H7 (cell line): ENCODE results near the gene MSH5. TPM values are rescaled to one million over a fixed set of nuclear protein-coding genes. Genes with fewer than 3 reads are reported as not detected.
A peak's percentile ranks its signal among the peaks of the same experiment; 100 is the strongest.

ENCODE experiments used
- DNase-seq: peaks from one replicate; pipeline ENCODE4 v3.0.0; 2012
- H3K27me3 ChIP-seq: 2 replicates; pipeline ENCODE4 v1.6.0; 2011; ENCODE audit warnings: mild to moderate bottlenecking, low read length; ENCODE audit not compliant: control insufficient read depth, insufficient read depth
- H3K36me3 ChIP-seq: replicated peaks from 2 replicates; pipeline ENCODE4 v1.5.1; 2011; ENCODE audit warnings: low read length; ENCODE audit not compliant: control insufficient read depth, insufficient read depth
- H3K4me3 ChIP-seq: 2 replicates; pipeline ENCODE4 v1.5.1; 2011; ENCODE audit warnings: low read depth, mild to moderate bottlenecking, control low read depth, low read length, moderate library complexity; ENCODE audit not compliant: insufficient read depth
- total RNA-seq: library from RNA; depleted of rRNA; stranded (reverse); fragments of >200 nt; shearing (Covaris generic); gene quantifications from 2 replicates; pipeline ENCODE4 v1.2.3, GENCODE V29; 2014

MSH5 gene
- total RNA-seq, 1 experiment from 2014 or later = 19.5 TPM

DNA sequence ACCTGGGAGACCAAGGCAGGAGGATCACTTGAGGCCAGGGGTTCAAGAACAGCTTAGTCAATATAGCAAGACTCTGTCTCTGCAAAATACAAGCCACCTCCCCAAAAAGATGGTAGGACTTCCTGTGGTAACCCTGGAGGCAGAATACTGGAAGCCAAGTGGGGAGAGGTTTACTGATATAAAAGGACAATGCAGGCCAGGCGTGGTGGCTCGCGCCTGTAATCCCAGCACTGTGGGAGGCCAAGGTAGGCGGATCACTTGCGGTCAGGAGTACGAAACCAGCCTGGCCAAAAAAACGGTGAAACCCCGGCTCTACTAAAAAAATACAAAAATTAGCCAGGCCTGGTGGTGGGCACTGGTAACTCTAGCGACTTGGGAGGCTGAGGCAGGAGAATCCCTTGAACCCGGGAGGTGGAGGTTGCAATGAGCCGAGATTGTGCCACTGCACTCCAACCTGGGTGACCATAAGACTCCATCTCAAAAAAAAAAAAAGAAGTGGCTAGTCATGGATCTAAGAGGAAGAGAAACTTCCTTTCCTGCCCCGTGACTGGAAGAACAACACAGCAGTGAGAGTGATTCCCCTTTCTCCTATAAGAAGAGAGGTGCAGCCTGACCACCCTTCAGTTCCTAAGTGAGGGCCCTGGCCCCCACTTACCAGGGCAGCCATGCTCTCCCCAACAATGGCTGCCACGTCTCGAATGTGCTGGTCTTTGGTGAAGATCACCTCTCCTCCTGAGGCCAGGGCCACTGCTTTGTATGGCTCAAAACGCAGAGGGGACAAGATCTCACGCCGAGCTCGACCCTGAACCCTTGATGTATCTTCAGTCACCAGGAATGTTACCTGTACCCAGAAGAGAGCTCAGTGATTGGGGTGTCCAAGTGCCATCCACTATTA is 28.8 kb downstream of the MSH5 start:
- Histone ChIP-seq H3K4me3 (no peak overlapping the region), H3K36me3 (peaks cover 3% of the 10 kb centered on the region), H3K27me3 (no peaks in the 10 kb centered on the region; the same call in 1 of the 2 replicates)
- peak; percentile 17 for DNase-seq

DNA sequence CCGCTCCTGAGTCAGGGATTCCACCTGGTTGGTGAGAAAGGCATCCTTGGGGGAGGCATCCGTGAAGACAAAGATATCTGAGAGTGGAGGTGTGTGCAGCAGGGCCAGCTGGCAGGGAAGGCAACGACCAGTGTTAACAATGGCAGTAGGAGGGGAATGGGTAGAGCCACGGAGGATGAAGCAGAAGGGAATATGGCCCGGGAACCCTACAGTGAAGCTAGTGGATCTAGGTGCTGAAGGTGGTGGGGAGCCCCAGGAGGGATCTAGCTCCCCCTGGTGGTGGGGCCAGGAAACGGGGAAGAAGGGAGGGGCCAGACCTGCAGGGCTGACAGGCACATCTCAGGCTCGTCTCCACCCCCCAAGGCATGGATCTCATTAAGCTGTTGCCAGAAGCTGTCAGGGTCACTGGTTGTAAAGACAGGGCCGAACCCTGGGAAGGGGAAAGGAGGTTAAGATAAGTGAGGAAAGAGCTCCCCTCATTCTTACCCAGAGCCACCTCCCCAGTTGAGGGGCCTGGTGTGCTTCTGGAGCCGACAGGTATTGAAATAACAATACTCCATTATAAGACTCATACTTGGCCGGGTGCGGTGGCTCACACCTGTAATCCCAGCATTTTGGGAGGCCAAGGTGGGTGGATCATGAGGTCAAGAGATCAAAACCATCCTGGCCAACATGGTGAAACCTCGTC is 30.0 kb downstream of the MSH5 start:
- DNase-seq = peak; percentile 98

DNA sequence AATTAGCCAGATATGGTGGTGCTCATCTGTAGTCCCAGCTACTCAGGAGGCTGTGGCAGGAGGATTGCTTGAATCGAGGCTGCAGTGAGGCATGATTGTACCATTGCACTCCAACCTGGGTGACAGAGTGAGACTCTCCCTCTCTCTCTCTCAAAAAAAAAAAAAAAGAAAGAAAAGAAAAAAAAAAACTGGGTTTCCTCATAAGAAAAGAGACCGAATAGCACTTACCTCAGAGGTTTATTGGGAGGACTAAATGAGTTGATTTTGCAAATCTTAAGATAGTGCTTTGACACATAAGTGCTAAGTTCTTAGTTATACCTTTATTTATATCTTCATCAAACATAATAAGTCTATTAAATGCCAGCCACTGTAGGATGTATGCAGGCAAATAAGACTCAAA is 31.1 kb downstream of the MSH5 start:
- Histone ChIP-seq H3K27me3 (no peaks in the 10 kb centered on the region; the same call in 1 of the 2 replicates), H3K4me3 (no peak overlapping the region), H3K36me3 (no peaks in the 10 kb centered on the region)
- peak; percentile 15 for DNase-seq

More for the DNA sequence above, 30.0 kb downstream of the MSH5 start:
- H3K27me3 ChIP-seq = no peaks in the 10 kb centered on the region; the same call in 1 of the 2 replicates
- H3K4me3 ChIP-seq = no peak overlapping the region
- H3K36me3 ChIP-seq = no peaks in the 10 kb centered on the region

DNA sequence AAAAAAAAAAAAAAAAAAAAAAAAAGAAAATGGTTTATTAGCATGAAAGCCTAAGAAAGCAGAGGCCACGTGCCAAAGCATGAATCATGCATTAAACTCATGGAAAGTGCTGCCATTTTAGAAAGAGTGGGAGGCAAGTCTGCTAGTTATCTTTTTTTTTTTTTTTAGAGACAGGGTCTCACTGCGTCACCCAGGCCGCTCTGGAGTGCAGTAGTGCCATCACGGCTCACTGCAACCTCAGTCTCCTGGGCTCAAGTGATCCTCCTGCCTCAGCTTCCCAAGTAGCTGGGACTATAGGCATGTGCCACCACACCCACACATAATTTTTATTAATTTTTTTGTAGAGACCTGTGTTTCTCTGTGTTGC is 32.2 kb downstream of the MSH5 start:
- peak; percentile 6 for DNase-seq
- Histone ChIP-seq H3K36me3 (no peaks in the 10 kb centered on the region), H3K27me3 (no peaks in the 10 kb centered on the region), H3K4me3 (no peak overlapping the region)

DNA sequence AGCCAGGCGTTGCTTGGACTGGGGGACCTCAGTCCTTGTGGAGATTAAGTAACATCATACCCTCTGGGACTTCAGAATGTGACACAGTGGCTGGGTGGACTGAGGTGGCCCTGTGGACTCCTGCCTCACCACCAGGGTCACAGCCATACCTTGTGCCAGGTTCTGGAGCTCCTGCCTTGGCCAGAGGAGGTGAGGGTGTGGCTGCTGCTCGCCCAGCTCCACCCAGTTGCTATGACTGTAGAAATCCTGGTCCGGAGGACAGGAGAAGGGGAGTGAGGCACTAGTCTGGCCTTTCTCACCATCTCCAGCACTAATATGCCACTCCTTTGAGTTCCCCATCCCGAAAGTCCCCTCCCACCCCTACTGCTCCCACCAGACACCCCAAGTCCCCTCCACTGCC is 35.4 kb downstream of the MSH5 start:
- H3K36me3 ChIP-seq = peaks cover 4% of the 10 kb centered on the region
- DNase-seq = no peak
- H3K4me3 ChIP-seq = no peak overlapping the region
- no peaks in the 10 kb centered on the region for H3K27me3 ChIP-seq

DNA sequence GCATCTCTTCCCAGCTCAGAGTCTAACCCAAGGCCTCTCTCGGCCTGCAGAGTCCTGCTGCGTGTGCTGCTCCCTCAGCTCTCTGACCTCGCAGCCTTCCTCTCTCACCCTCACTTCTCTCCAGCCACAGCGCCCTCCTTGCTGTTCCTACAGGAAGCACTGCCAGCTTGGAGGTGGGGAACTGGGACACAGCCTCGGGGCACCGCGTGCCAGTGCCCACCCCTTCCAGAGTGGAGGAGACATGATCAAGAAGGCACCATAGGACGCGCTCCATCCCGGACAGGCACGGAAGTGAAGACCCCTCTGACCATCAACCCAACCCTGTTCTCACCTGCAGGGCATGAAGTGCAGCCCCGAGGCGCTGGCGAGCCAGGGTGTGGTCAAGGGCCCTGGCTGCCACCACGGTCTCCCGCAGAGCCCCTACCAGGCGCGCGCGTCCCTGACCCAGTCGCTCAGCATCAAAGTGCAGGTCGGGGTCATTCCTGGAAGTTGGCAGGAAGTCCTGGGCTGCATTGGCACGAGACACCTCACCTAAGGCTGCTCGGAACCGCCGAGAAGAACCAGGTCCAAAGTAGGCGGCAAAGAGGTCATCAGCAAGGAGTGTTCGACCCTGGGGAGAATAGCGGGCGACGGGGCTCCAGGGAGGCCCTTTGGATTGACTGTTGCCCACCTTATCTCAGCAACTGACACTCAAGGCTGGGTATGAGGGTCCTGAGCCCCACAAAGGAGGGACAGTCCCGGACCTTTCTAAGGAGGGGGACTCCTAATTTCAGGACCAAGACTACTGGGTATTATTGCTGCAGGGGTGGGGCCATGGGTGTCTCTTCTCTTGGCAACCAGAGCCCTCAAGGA is 36.1 kb downstream of the MSH5 start:
- H3K4me3 ChIP-seq = no peak overlapping the region
- DNase-seq = peak; percentile 43

DNA sequence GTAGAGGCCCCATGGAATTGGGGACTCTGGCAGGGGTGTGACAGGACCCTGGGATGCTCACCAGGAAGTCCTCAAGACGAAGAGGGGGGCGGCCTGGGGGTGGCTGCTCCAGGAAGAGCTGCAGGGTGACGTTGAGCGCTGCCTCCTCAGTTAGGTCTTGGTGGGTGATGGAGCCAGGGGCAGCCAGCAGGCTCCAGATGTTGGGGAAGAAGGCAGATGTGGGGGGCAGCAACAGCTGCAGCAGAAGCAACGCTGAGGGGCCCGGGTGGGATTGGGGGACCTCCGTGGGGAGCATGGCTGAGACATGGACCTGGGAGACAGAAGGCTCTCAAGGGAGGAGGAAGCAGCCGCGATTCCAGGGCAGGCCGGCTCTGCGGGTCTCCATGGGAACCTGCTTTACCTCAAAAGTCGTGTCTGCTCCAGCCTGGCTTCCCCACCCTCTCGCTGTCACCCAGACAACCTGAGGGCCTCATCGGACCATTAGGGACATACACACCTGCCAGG is 36.7 kb downstream of the MSH5 start:
- Histone ChIP-seq H3K36me3 (peaks cover 13% of the 10 kb centered on the region), H3K27me3 (no peaks in the 10 kb centered on the region), H3K4me3 (no peak overlapping the region)
- DNase-seq = peak; percentile 74

More for the DNA sequence above, 36.1 kb downstream of the MSH5 start:
- H3K27me3 ChIP-seq = no peaks in the 10 kb centered on the region
- H3K36me3 ChIP-seq = peaks cover 11% of the 10 kb centered on the region

DNA sequence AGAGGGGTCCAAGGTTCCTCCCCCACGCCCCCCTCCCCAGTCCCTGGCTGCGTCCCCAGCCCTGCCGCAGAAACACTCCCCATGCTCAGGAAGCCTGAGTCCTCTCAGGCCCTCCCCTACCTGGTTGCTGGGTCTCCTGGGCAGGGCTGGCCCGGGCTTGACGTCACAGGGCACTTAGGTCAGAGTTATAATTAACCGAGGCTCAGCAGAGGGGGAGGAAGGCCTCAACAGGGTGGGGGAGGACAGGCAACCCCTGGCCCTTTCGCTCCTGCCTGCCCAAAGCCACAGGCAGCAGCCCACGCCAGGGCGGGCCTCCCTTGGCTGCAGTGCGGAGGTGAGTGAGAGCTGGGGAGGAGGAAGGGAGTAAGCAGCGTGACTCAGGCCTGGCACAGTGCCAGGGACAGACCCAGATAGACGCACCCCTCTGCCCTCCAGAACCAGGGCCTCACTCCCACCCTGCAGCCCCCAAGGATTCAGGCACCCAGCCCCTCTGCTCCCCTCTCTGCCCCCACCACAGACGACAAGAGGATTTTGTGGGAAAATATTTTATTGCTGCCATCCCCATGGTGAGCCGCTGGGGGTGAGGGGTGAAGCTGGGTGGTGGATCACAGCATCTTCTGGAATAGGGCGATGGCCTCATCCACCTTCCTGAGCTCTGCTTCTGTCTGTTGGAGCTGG is 37.3 kb downstream of the MSH5 start, which contains the start of gene VWA7:
Gene VWA7 (minus strand): TSS at position 340 of the 678 bp plus-strand sequence. CDS start 549 bp downstream, outside the sequence.
- H3K27me3 ChIP-seq = no peaks in the 10 kb centered on the region
- peaks cover 13% of the 10 kb centered on the region for H3K36me3 ChIP-seq
- no peak within 1 kb of the TSS for H3K4me3 ChIP-seq

DNA sequence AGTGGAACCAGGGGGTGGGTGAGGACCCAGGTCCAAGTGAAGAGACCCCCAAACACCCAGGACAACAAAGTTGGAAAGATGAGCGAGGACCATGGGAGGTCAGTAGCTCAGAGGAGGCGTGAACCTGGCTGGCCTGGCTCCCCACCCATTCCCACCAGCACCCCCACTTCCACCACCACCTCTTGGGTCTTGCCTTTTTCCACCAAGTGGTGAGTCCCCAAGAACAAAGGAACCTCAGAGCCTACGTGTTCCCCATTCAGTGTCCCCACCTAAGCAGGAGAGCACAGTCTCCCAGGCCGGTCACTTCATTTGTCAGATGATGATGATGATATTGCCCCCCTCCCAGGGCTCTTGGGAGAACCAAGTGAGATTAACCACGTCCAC is 37.9 kb downstream of the MSH5 start:
- peak; percentile 25 for DNase-seq
- Histone ChIP-seq H3K4me3 (no peak overlapping the region), H3K36me3 (peaks cover 13% of the 10 kb centered on the region), H3K27me3 (no peaks in the 10 kb centered on the region)

More for the DNA sequence above, 37.3 kb downstream of the MSH5 start, which contains the start of gene VWA7:
- peak; percentile 84 for DNase-seq

DNA sequence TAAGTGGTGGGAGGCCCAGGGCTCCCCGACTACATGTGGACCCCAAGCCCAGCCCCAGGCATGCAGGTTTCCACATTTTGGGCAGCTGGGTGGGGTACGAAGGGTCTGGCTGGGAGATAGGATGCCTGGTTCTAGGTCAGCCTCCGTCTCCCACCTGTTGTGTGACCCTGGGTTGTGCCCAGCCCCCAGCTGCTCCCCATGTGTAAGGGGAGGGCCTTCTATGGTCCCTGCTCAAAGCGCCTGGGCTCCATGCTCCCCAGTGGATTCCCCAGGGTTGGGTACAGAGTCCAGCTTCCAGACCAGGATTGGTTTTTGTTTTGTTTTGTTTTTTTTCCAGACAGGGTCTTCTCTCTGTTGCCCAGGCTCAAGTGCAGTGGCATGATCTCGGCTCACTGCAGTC is 38.4 kb downstream of the MSH5 start:
- Histone ChIP-seq H3K36me3 (peaks cover 13% of the 10 kb centered on the region), H3K4me3 (no peak overlapping the region), H3K27me3 (no peaks in the 10 kb centered on the region)
- no peak for DNase-seq

DNA sequence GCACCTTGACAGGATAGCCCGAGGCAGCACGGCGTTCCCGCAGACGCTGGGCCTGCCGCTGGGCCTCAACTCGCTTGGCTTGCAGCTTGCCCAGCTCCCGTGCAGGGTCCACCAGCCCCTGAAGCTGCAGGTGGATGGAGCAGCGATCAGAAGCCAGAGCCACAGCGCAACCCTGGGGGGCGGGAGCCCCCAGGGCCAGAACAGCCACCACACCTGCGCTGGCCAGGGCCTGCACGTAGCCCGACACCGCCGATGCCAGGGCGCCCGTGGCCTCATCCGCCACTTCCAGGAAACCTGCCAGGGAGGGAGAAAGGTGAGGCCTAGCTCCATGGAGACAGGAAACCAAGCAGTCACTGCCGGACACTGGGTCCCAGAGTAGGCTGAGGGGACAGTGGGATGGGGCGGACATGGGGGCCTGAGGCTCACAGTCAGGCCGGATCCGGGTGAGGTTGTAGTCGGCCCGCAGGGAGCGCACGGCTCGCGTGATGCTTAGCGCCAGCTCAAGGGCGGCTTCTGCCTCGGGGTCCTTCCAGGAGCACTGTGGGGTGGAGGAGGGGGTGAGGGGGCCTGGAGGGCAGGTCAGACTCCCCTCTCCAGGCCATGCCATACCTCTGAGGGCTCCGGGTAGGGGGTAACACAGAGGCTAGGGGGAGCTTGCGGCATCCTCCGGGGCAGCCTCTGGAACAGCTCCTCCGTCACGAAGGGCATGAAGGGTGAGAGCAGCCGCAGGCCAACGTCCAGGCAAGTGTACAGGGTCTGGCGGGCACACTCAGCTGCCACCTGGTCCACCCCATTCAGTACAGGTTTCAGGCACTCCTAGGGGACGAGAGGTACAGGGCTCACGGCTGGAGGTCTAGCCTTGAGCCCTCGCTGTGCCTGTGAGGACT is 39.4 kb downstream of the MSH5 start:
- DNase-seq = no peak
- H3K4me3 ChIP-seq = no peak overlapping the region
- peaks cover 17% of the 10 kb centered on the region for H3K36me3 ChIP-seq
- no peaks in the 10 kb centered on the region for H3K27me3 ChIP-seq

DNA sequence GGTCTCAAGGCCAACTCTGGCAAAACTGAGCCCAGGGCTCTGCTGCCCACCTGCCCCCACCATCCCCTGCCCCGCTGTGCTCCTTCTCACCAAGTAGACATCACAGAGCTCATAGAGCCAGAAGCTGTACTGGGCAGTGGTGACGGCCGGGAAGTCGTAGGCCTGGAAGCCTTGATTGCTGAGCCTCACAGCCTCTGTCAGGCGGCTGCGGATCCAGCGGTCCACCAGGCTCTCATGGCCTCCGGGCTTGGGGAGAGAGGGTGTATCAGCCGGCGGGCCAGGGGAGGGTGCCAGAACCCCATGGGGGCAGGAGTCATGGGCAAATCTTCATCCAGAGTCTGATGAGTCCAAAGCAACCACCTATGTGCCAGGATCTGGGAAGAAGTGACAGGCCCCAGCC is 40.1 kb downstream of the MSH5 start:
- no peaks in the 10 kb centered on the region for H3K27me3 ChIP-seq
- H3K4me3 ChIP-seq = no peak overlapping the region
- no peak for DNase-seq
- H3K36me3 ChIP-seq = peaks cover 22% of the 10 kb centered on the region
